ENCODE results near the gene TGM1.

- no peak for TF ChIP-seq SP1 (IDR thresholded peaks at IDR 0.05)
- TF ChIP-seq TARDBP (IDR thresholded peaks at IDR 0.05), result no peak
- no peak for TF ChIP-seq L3MBTL2 (conservative IDR thresholded peaks at IDR 0.05)
- TF ChIP-seq HDGF (IDR thresholded peaks at IDR 0.05; ENCODE audit: borderline replicate concordance), result no peak
- no peak for TF ChIP-seq FOXM1 (IDR thresholded peaks at IDR 0.05; ENCODE audit: borderline replicate concordance)
- no peak for TF ChIP-seq ARNT (IDR thresholded peaks at IDR 0.05)
- TF ChIP-seq FOXK2 (IDR thresholded peaks at IDR 0.05), result no peak
- TF ChIP-seq ELF4 (IDR thresholded peaks at IDR 0.05), result no peak
Observed at GRCh38 chr14:24255931-24256711, 6.9 kb downstream of the TGM1 start.

All from HEK293T (cell line).